ENCODE measurements around the gene UBN1.

- TF ChIP-seq POLR2A (IDR thresholded peaks at IDR 0.05) (no peak), CTCF (IDR thresholded peaks at IDR 0.05) (no peak)
Measured at GRCh38 chr16:4898811-4899473, 51.7 kb downstream of the UBN1 start.

Measured in Peyer's patch (tissue), 4 donors.